ENCODE results near the gene PDSS2.

- no peak for TF ChIP-seq POLR2AphosphoS5 (IDR thresholded peaks at IDR 0.05; ENCODE audit: low read depth, low read length)
- TF ChIP-seq, protein P1, sequence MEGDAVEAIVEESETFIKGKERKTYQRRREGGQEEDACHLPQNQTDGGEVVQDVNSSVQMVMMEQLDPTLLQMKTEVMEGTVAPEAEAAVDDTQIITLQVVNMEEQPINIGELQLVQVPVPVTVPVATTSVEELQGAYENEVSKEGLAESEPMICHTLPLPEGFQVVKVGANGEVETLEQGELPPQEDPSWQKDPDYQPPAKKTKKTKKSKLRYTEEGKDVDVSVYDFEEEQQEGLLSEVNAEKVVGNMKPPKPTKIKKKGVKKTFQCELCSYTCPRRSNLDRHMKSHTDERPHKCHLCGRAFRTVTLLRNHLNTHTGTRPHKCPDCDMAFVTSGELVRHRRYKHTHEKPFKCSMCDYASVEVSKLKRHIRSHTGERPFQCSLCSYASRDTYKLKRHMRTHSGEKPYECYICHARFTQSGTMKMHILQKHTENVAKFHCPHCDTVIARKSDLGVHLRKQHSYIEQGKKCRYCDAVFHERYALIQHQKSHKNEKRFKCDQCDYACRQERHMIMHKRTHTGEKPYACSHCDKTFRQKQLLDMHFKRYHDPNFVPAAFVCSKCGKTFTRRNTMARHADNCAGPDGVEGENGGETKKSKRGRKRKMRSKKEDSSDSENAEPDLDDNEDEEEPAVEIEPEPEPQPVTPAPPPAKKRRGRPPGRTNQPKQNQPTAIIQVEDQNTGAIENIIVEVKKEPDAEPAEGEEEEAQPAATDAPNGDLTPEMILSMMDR (IDR thresholded peaks at IDR 0.05), result no peak
- no peak for TF ChIP-seq REST (IDR thresholded peaks at IDR 0.05; ENCODE audit: insufficient read depth in 1 of 2, low read depth in 2 of 2, low read length in 1 of 2)
- no peak for TF ChIP-seq TCF7L2 (IDR thresholded peaks at IDR 0.05; ENCODE audit: low read depth, low read length)
Observed at GRCh38 chr6:107304421-107305025, 154.8 kb downstream of the PDSS2 start.

All from Panc1 (cell line).